GM19023 (cell line): ENCODE data around the gene UCK2.
A peak's percentile ranks its signal among the peaks of the same experiment; 100 is the strongest.
"Not testable (repeated sequence)": the region's sequence is repeated elsewhere in the genome, so short reads cannot be mapped to it uniquely, and the experiment has no call there.

Experiments used
- ATAC-seq: cut with Tn5 transposase; IDR thresholded peaks from one replicate; pipeline ENCODE4 v1.9.1; 2021; ENCODE audit warnings: mild to moderate bottlenecking, moderate library complexity; ENCODE audit not compliant: unreplicated experiment

UCK2 gene

GRCh38 chr1:165827268-165828102, at the start of gene UCK2:
Gene UCK2 (plus strand): TSS chr1:165827614. CDS start chr1:165827834, 220 bp downstream.
- peak; percentile 74 for ATAC-seq

- ATAC-seq: not testable (repeated sequence)
Observed at GRCh38 chr1:165778197-165778596, 49.2 kb upstream of the UCK2 start.

GRCh38 chr1:165783519-165783918, 43.9 kb upstream of the UCK2 start:
- ATAC-seq: not testable (repeated sequence)

GRCh38 chr1:165787741-165788140, 39.7 kb upstream of the UCK2 start:
- ATAC-seq: no peak

- no peak for ATAC-seq
Observed at GRCh38 chr1:165793951-165794350, 33.5 kb upstream of the UCK2 start.

GRCh38 chr1:165795894-165796293, 31.5 kb upstream of the UCK2 start:
- ATAC-seq: no peak

GRCh38 chr1:165799387-165799786, 28.0 kb upstream of the UCK2 start:
- no peak for ATAC-seq

- ATAC-seq: not testable (repeated sequence)
Observed at GRCh38 chr1:165804513-165804912, 22.9 kb upstream of the UCK2 start.

GRCh38 chr1:165807613-165808012, 19.8 kb upstream of the UCK2 start:
- no peak for ATAC-seq

- no peak for ATAC-seq
Observed at GRCh38 chr1:165815725-165816124, 11.7 kb upstream of the UCK2 start.

- no peak for ATAC-seq
Observed at GRCh38 chr1:165816157-165816556, 11.3 kb upstream of the UCK2 start.

GRCh38 chr1:165816826-165817497, 10.5 kb upstream of the UCK2 start:
- no peak for ATAC-seq

GRCh38 chr1:165823552-165824268, 3.7 kb upstream of the UCK2 start:
- ATAC-seq: no peak

GRCh38 chr1:165824269-165824643, 3.2 kb upstream of the UCK2 start:
- no peak for ATAC-seq

- ATAC-seq: no peak
Observed at GRCh38 chr1:165826565-165827267, 698 bp upstream of the UCK2 start.

- peak; percentile 46 for ATAC-seq
Observed at GRCh38 chr1:165828103-165828668, 772 bp downstream of the UCK2 start.

- peak; percentile 2 for ATAC-seq
Observed at GRCh38 chr1:165828669-165829329, 1.4 kb downstream of the UCK2 start.

- ATAC-seq: no peak
Observed at GRCh38 chr1:165829888-165830287, 2.5 kb downstream of the UCK2 start.

GRCh38 chr1:165831146-165831545, 3.7 kb downstream of the UCK2 start:
- no peak for ATAC-seq

- no peak for ATAC-seq
Observed at GRCh38 chr1:165832902-165833301, 5.5 kb downstream of the UCK2 start.
